HEK293T (cell line): ENCODE results near the gene SEMA4D.

ENCODE experiments used
- CTCF ChIA-PET: fragments of 350-600 bp; formaldehyde crosslinking; extraction: SDS; loops from one replicate; lab custom pipeline; 2021; ENCODE audit warnings: antibody characterized with exemption, inconsistent platforms; lab: Yijun Ruan, JAX
- POLR2A ChIA-PET: fragments of 350-600 bp; formaldehyde crosslinking; extraction: SDS; loops from one replicate; lab custom pipeline; 2020; ENCODE audit warnings: antibody characterized with exemption, inconsistent platforms; lab: Yijun Ruan, JAX
- DNase-seq: peaks from one replicate; pipeline ENCODE4 v3.0.0; 2012; ENCODE audit warnings: mixed read lengths; ENCODE audit errors: extremely low spot score
- ARNT ChIP-seq: fragments of 450-650 bp; IDR thresholded peaks from 2 replicates; pipeline ENCODE4 v1.6.1; 2017; ENCODE audit warnings: mild to moderate bottlenecking
- BHLHE40 ChIP-seq: fragments of 450-650 bp; IDR thresholded peaks from 2 replicates; pipeline ENCODE4 v1.6.1; 2016; ENCODE audit warnings: mild to moderate bottlenecking, moderate library complexity, borderline replicate concordance
- CTBP1 ChIP-seq: fragments of 450-650 bp; IDR thresholded peaks from 2 replicates; pipeline ENCODE4 v1.6.1; 2016; ENCODE audit warnings: borderline replicate concordance
- ELF4 ChIP-seq: fragments of 450-650 bp; IDR thresholded peaks from 2 replicates; pipeline ENCODE4 v1.6.1; 2017; ENCODE audit warnings: antibody characterized with exemption
- FOXA1 ChIP-seq: fragments of 450-650 bp; IDR thresholded peaks from 2 replicates; pipeline ENCODE4 v1.6.1; 2016; ENCODE audit warnings: mild to moderate bottlenecking
- FOXK2 ChIP-seq: fragments of 450-650 bp; IDR thresholded peaks from 2 replicates; pipeline ENCODE4 v1.6.1; 2016; ENCODE audit warnings: mild to moderate bottlenecking
- FOXM1 ChIP-seq: fragments of 450-650 bp; IDR thresholded peaks from 2 replicates; pipeline ENCODE4 v1.6.1; 2017; ENCODE audit warnings: mild to moderate bottlenecking, borderline replicate concordance
- HDGF ChIP-seq: fragments of 450-650 bp; IDR thresholded peaks from 2 replicates; pipeline ENCODE4 v1.6.1; 2017; ENCODE audit warnings: antibody characterized with exemption, borderline replicate concordance
- L3MBTL2 ChIP-seq: fragments of 450-650 bp; conservative IDR thresholded peaks from 2 replicates; pipeline ENCODE4 v1.6.1; 2016; ENCODE audit warnings: mild to moderate bottlenecking
- LEF1 ChIP-seq: fragments of 450-650 bp; IDR thresholded peaks from 2 replicates; pipeline ENCODE4 v1.6.1; 2017; ENCODE audit warnings: mild to moderate bottlenecking, borderline replicate concordance
- NFRKB ChIP-seq: fragments of 450-650 bp; IDR thresholded peaks from 2 replicates; pipeline ENCODE4 v1.6.1; 2016; ENCODE audit warnings: mild to moderate bottlenecking, moderate library complexity
- PKNOX1 ChIP-seq: fragments of 450-650 bp; IDR thresholded peaks from 2 replicates; pipeline ENCODE4 v1.6.1; 2016
- SP1 ChIP-seq: fragments of 450-650 bp; IDR thresholded peaks from 2 replicates; pipeline ENCODE4 v1.6.1; 2017
- SUZ12 ChIP-seq: fragments of 450-650 bp; IDR thresholded peaks from 2 replicates; pipeline ENCODE4 v1.6.1; 2016; ENCODE audit warnings: mild to moderate bottlenecking
- TARDBP ChIP-seq: fragments of 450-650 bp; IDR thresholded peaks from 2 replicates; pipeline ENCODE4 v1.6.1; 2016
- ZNF384 ChIP-seq: fragments of 450-650 bp; IDR thresholded peaks from 2 replicates; pipeline ENCODE4 v1.6.1; 2016

The SEMA4D gene

GRCh38 chr9:89367281-89367680 lies 130.6 kb downstream of the SEMA4D start:
- no peak for TF ChIP-seq ZNF384
- no peak for TF ChIP-seq SUZ12
- no peak for TF ChIP-seq LEF1
- TF ChIP-seq L3MBTL2, result no peak
- TF ChIP-seq SP1, result no peak
- no peak for TF ChIP-seq HDGF
- no peak for TF ChIP-seq ELF4
- TF ChIP-seq CTBP1, result no peak
- TF ChIP-seq FOXK2, result no peak
- TF ChIP-seq FOXM1, result no peak
- TF ChIP-seq PKNOX1, result no peak
- no peak for TF ChIP-seq BHLHE40
- TF ChIP-seq FOXA1, result no peak
- POLR2A ChIA-PET, result no interaction called here
- DNase-seq, result no peak
- CTCF ChIA-PET, result no interaction called here

GRCh38 chr9:89366711-89367110 lies 131.2 kb downstream of the SEMA4D start:
- no peak for DNase-seq
- POLR2A ChIA-PET, result no interaction called here

DNA sequence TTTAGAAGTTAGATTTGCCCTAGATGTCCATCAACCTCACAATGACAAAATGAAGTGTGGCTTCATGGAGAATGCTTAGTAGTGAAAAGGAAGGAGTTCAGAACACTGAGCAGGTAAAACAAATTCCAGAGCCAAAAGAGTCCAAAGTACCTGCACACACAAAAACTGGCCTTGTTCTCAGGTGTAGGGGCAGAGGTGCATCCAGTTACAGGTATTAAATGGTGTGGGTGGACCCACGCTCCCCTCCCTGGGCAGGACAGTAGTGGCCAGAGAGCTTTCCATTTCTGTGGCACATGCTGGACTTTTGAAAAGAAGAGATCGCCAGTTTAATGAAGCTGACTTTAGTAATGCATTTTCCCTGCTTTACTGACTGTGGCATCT lies 132.4 kb downstream of the SEMA4D start:
- TF ChIP-seq L3MBTL2 (no peak), SP1 (no peak), SUZ12 (no peak), NFRKB (no peak), FOXA1 (no peak), FOXK2 (no peak), TARDBP (no peak), ZNF384 (no peak), FOXM1 (no peak), BHLHE40 (no peak), LEF1 (no peak)
- CTCF ChIA-PET, result no interaction called here
- DNase-seq, result no peak
- POLR2A ChIA-PET, result no interaction called here

More at GRCh38 chr9:89366711-89367110, 131.2 kb downstream of the SEMA4D start:
- TF ChIP-seq CTBP1 (no peak), TARDBP (no peak), FOXA1 (no peak), FOXM1 (no peak), ZNF384 (no peak), BHLHE40 (no peak), L3MBTL2 (no peak), LEF1 (no peak), FOXK2 (no peak), ARNT (no peak), SUZ12 (no peak), PKNOX1 (no peak), SP1 (no peak)
- CTCF ChIA-PET, result no interaction called here

DNA sequence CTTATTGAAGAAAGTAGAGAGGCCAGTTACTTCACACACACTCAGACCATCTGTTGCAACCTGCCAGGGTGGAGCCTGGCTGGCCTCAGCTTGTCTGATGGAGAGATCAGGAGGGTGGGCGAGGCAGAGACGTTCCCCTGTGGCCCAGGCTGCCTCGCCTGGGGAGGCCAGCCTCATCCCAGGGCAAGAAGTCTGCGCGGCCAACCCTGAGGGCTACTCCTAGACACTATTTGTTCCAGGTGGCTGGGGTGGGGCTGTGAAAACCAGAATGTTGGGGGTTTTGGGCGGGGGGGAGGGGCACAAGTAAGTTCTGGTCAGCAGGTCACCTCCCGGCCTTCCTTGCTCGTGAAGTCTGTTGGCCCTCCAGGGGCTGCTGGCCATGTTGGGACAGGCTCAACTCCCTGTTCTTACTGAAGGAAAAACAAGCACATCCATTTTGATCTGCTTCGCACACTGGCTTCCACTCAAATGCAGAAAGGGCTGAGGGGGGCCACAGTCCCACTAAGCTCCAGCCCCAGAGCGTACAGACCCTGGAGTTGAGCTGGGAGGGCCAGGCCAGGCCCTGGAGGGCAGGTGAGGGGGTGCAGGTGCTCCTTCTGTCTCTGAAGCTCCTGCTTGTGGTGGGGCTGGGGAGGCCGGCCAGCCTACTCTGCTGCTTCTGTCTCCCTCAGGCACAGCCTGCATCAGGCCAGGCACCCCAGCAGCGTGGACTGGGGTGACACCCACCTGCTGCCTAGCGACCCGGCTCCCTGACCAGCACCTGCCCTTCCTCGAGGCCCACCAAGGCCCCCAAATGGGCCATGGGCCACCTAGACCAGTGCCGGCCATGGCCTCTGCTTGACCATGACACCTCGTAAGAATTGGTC lies 133.0 kb downstream of the SEMA4D start:
- ChIA-PET POLR2A (interaction anchor here (0.6 kb wide), 1 partner anchor 31 kb away, joined by 3 read pairs; no protein-coding TSS in a partner anchor), CTCF (no interaction called here)
- no peak for DNase-seq
- TF ChIP-seq CTBP1, result no peak
- TF ChIP-seq PKNOX1, result no peak
- TF ChIP-seq FOXA1, result no peak
- no peak for TF ChIP-seq TARDBP
- no peak for TF ChIP-seq L3MBTL2
- no peak for TF ChIP-seq HDGF
- no peak for TF ChIP-seq ARNT
- TF ChIP-seq SUZ12, result no peak
- TF ChIP-seq ZNF384, result no peak
- TF ChIP-seq LEF1, result no peak
- no peak for TF ChIP-seq ELF4
- no peak for TF ChIP-seq NFRKB

- no peak for TF ChIP-seq CTBP1
- no peak for TF ChIP-seq HDGF
- no peak for TF ChIP-seq FOXK2
- no peak for TF ChIP-seq ZNF384
- no peak for TF ChIP-seq FOXM1
- TF ChIP-seq BHLHE40, result no peak
- no peak for TF ChIP-seq NFRKB
- TF ChIP-seq PKNOX1, result no peak
- TF ChIP-seq ELF4, result no peak
- POLR2A ChIA-PET, result interaction anchor here (0.6 kb wide), 1 partner anchor 31 kb away, joined by 3 read pairs; no protein-coding TSS in a partner anchor
- CTCF ChIA-PET, result no interaction called here
- DNase-seq, result no peak
These were observed 133.8 kb downstream of the SEMA4D start for GRCh38 chr9:89363921-89364665.
